Neural cell (in vitro differentiated cells): Measurements from ENCODE around the gene WDR33. TPM values are rescaled to one million over a fixed set of nuclear protein-coding genes. Genes with fewer than 3 reads are reported as not detected.

Source experiments
- H2AFZ ChIP-seq: fragments of 200-600, 300-800 bp; sonication (generic), shearing (Covaris generic); 2 replicates; pipeline ENCODE4 v1.6.0; 2014; ENCODE audit warnings: low read depth, mild to moderate bottlenecking, antibody characterized with exemption, low read length, moderate library complexity
- H3F3A ChIP-seq: fragments of 200-600 bp; shearing (Covaris generic); 2 replicates; pipeline ENCODE4 v1.6.1; 2016; ENCODE audit warnings: mild to moderate bottlenecking, moderate library complexity, mixed read lengths, antibody characterized with exemption, low read length; ENCODE audit not compliant: insufficient read depth, poor library complexity, severe bottlenecking
- H3K27ac ChIP-seq: fragments of 200-600, 300-800 bp; sonication (generic), shearing (Covaris generic); 2 replicates; pipeline ENCODE4 v1.5.1; 2014; ENCODE audit warnings: mild to moderate bottlenecking, low read length, moderate library complexity
- H3K27me3 ChIP-seq: fragments of 300-800, 200-600 bp; sonication (generic), shearing (Covaris generic); 2 replicates; pipeline ENCODE4 v1.6.0; 2014; ENCODE audit warnings: mild to moderate bottlenecking, low read depth, low read length, moderate library complexity; ENCODE audit not compliant: insufficient read depth
- H3K36me3 ChIP-seq: fragments of 300-800, 200-600 bp; sonication (generic), shearing (Covaris generic); 2 replicates; pipeline ENCODE4 v1.5.1; 2014; ENCODE audit warnings: mild to moderate bottlenecking, antibody characterized with exemption, low read length, moderate library complexity; ENCODE audit not compliant: insufficient read depth
- H3K4me2 ChIP-seq: fragments of 300-800, 200-600 bp; sonication (generic), shearing (Covaris generic); 2 replicates; pipeline ENCODE4 v1.6.0; 2014; ENCODE audit warnings: mild to moderate bottlenecking, low read length
- H3K4me3 ChIP-seq: fragments of 300-800, 200-600 bp; sonication (generic), shearing (Covaris generic); 2 replicates; pipeline ENCODE4 v1.5.1; 2014; ENCODE audit warnings: mild to moderate bottlenecking, low read length, moderate library complexity
- H3K79me2 ChIP-seq: fragments of 200-600 bp; shearing (Covaris generic); replicated peaks from 2 replicates; pipeline ENCODE4 v1.6.0; 2014; ENCODE audit warnings: mild to moderate bottlenecking, low read length, moderate library complexity; ENCODE audit not compliant: insufficient read depth
- H3K9ac ChIP-seq: fragments of 300-800, 200-600 bp; sonication (generic), shearing (Covaris generic); 2 replicates; pipeline ENCODE4 v1.6.1; 2016; ENCODE audit warnings: mild to moderate bottlenecking, low read length, mixed read lengths
- H3K9me2 ChIP-seq: fragments of 200-600 bp; shearing (Covaris generic); 2 replicates; pipeline ENCODE4 v1.6.1; 2016; ENCODE audit warnings: mild to moderate bottlenecking, low read length, mixed read lengths; ENCODE audit not compliant: insufficient read depth
- H3K9me3 ChIP-seq: fragments of 200-600, 300-800 bp; sonication (generic), shearing (Covaris generic); 2 replicates; pipeline ENCODE4 v1.6.1; 2016; ENCODE audit warnings: mild to moderate bottlenecking, mixed run types, low read length, moderate library complexity, mixed read lengths
- H4K20me1 ChIP-seq: fragments of 200-600 bp; shearing (Covaris generic); 2 replicates; pipeline ENCODE4 v1.6.1; 2016; ENCODE audit warnings: mild to moderate bottlenecking, mixed run types; ENCODE audit not compliant: insufficient read depth
- EP300 ChIP-seq: fragments of 450-650 bp; conservative IDR thresholded peaks from 2 replicates; pipeline ENCODE4 v1.6.1; 2014; ENCODE audit warnings: antibody characterized with exemption, mild to moderate bottlenecking, moderate library complexity; ENCODE audit not compliant: poor library complexity, severe bottlenecking
- EZH2 ChIP-seq: fragments of 200-600, 300-800 bp; shearing (Covaris generic), sonication (generic); IDR thresholded peaks from 2 replicates; pipeline ENCODE4 v1.6.1; 2014; ENCODE audit warnings: antibody characterized with exemption, low read length, borderline replicate concordance, mild to moderate bottlenecking; ENCODE audit not compliant: insufficient read depth, poor library complexity, severe bottlenecking
- RAD21 ChIP-seq: fragments of 450-650 bp; conservative IDR thresholded peaks from 2 replicates; pipeline ENCODE4 v1.6.1; 2014; ENCODE audit warnings: antibody characterized with exemption, mild to moderate bottlenecking, moderate library complexity
- SMC3 ChIP-seq: fragments of 450-650 bp; conservative IDR thresholded peaks from 2 replicates; pipeline ENCODE4 v1.6.1; 2014; ENCODE audit warnings: antibody characterized with exemption, mild to moderate bottlenecking, moderate library complexity; ENCODE audit not compliant: poor library complexity
- TAF1 ChIP-seq: IDR thresholded peaks from 2 replicates; pipeline ENCODE4 v1.6.1; 2012; ENCODE audit warnings: low read depth
- polyA plus RNA-seq: library from polyadenylated mRNA; depleted of rRNA; stranded (reverse); fragments of >200 nt; gene quantifications from 2 replicates; pipeline ENCODE4 v1.2.3, GENCODE V29; 2014
- TF ChIP-seq, protein P1 (sequence below): fragments of 450-650 bp; IDR thresholded peaks from 2 replicates; pipeline ENCODE4 v1.5.1; 2014; ENCODE audit warnings: antibody characterized with exemption, mild to moderate bottlenecking, moderate library complexity; ENCODE audit not compliant: poor library complexity, severe bottlenecking

WDR33 gene
- polyA plus RNA-seq, 1 donor from 2014 or later = 58.7 TPM

DNA sequence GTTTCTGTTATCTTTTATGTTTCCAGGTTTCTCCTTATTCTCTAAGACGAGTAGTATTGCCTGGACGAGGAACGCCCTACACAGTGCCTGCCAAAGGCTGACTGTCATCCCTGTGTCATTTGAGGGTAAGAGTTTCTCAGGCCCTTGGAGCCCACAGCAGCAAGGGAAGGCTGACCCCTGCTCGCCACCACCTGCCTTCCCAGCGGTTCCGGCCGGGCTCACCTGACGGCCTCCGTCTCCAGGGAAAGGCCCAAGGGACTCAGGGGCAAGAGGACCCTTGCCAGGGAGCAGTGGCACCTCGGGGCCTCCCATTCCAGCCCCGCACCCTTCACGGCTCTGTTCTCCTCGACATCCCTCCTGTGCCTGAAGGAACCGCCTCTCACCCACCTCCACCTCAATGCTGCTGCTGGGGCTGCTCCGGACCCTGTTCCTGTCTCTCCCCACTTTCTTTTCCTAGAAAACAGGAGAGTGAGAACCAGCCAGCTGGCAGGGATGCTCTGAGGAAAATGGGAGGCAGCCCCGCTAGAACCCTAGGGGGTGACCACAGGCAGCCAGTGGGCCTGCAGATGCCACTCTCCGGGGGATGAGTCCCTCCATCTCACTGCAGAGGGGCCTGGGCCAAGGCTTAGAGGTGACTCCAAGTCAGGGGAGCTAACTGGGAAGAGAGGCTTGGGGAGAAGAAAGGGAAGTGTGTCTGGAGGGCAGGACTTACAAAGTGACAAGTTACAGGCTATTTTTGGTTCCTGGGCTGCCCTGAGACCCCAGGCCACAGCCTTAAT, 137.5 kb downstream of the WDR33 start:
- H3K9ac ChIP-seq = no peak overlapping the region
- no peaks in the 10 kb centered on the region for H3K9me3 ChIP-seq
- H3K79me2 ChIP-seq = no peaks in the 10 kb centered on the region
- H2AFZ ChIP-seq = no peak overlapping the region
- H3K4me3 ChIP-seq = no peak overlapping the region
- TF ChIP-seq, protein P1, sequence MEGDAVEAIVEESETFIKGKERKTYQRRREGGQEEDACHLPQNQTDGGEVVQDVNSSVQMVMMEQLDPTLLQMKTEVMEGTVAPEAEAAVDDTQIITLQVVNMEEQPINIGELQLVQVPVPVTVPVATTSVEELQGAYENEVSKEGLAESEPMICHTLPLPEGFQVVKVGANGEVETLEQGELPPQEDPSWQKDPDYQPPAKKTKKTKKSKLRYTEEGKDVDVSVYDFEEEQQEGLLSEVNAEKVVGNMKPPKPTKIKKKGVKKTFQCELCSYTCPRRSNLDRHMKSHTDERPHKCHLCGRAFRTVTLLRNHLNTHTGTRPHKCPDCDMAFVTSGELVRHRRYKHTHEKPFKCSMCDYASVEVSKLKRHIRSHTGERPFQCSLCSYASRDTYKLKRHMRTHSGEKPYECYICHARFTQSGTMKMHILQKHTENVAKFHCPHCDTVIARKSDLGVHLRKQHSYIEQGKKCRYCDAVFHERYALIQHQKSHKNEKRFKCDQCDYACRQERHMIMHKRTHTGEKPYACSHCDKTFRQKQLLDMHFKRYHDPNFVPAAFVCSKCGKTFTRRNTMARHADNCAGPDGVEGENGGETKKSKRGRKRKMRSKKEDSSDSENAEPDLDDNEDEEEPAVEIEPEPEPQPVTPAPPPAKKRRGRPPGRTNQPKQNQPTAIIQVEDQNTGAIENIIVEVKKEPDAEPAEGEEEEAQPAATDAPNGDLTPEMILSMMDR = no peak
- no peaks in the 10 kb centered on the region for H3F3A ChIP-seq
- no peak overlapping the region for H3K4me2 ChIP-seq
- no peaks in the 10 kb centered on the region for H3K9me2 ChIP-seq
- H3K36me3 ChIP-seq = no peaks in the 10 kb centered on the region
- peaks cover 31% of the 10 kb centered on the region for H3K27me3 ChIP-seq
- no peaks in the 10 kb centered on the region for H4K20me1 ChIP-seq
- H3K27ac ChIP-seq = no peak overlapping the region

DNA sequence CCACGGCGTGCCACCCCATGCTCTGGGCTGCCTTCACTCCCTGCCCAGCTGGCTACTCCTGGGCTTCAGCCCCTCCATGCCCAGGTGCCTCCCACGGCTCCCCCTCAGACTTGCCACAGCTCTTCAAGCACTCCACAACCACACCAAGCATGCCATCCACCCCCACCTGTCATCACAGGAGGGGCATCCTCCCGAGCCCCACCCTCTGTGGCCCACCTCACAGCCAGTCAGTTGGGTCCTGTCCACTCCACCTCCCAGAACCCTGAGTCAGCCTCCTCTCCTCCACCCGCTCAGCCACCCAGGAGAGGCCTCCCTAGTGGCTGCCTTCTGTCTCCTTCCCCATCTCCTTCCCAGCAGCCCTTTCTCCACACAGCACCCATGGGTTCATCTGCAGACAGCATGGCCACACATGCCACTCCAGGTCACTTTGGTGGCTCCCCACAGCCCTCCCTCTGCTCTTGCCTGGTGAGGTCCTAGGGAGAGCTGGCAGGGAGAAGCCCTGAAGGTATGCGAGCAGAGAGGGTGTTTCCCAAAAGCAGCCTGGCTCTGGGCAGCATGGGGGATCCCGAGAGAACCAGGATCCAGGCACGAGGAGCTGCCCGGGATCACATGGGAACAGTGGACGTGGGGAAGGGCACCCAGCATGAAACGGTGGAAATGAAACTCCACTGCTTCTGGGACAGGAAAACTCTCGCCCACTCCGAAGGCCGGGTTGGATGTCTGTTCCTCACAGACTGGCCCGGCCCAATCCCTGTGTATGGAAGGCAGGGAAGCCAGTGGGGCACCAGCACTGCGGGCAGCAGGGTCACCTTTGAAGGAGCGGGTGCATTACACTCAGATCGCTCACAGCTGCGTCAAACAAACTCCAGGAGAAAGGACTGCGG, 138.4 kb downstream of the WDR33 start:
- Histone ChIP-seq H3K4me2 (no peak overlapping the region), H3K4me3 (no peak overlapping the region), H3K27me3 (peaks cover 31% of the 10 kb centered on the region)

DNA sequence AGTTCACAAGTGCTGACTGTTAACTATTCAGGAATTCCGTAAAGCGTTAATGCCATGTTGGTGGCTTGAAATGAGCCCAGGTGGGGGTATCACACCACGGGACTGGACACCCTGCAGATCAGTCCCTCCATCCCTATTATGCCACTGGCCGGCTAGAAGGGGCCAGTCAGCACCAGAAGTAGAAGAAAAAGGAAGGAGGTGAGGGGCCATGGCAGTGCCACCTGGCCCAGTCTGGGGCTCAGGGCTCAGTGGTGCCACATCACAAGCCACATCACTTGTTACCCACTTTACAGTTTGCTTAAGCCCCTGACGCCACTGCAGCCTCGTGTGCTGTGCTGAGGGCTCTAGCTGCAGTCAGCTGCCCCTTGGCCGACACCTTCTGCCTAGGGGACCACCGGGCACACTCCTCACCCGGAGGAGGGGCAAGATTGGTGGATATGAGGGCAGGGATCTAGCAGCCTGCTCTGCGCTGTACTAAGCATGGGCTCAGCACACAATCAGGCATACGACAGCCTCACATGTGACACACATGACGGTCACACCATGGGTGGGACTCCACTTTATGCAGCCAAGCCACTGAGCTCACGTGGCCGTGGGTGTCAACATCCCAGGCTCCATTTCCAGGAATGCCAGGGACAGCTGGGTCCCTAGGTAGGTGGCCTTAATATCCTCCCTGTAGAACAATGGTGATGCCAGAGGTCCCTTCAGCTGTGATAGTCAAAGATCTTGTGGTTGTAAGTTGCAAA, 139.2 kb downstream of the WDR33 start:
- Histone ChIP-seq H4K20me1 (no peaks in the 10 kb centered on the region), H3K79me2 (no peaks in the 10 kb centered on the region), H3K9ac (no peak overlapping the region), H3K36me3 (no peaks in the 10 kb centered on the region), H2AFZ (no peak overlapping the region), H3K27ac (no peak overlapping the region), H3K27me3 (peaks cover 28% of the 10 kb centered on the region), H3F3A (no peaks in the 10 kb centered on the region), H3K9me3 (no peaks in the 10 kb centered on the region), H3K4me2 (no peak overlapping the region), H3K4me3 (no peak overlapping the region), H3K9me2 (no peaks in the 10 kb centered on the region)
- TF ChIP-seq EP300 = no peak
- TF ChIP-seq SMC3 = no peak
- no peak for TF ChIP-seq EZH2
- TF ChIP-seq TAF1 = no peak
- no peak for TF ChIP-seq RAD21

More for the DNA sequence above, 138.4 kb downstream of the WDR33 start:
- H3K9ac ChIP-seq = no peak overlapping the region
- no peak overlapping the region for H2AFZ ChIP-seq
- TF ChIP-seq EZH2 = no peak
- no peak for TF ChIP-seq TAF1
- TF ChIP-seq SMC3 = no peak
- TF ChIP-seq EP300 = no peak
- no peaks in the 10 kb centered on the region for H3K9me3 ChIP-seq
- H4K20me1 ChIP-seq = no peaks in the 10 kb centered on the region
- H3K9me2 ChIP-seq = no peaks in the 10 kb centered on the region
- no peak overlapping the region for H3K27ac ChIP-seq
- no peaks in the 10 kb centered on the region for H3K79me2 ChIP-seq
- H3F3A ChIP-seq = no peaks in the 10 kb centered on the region
- no peaks in the 10 kb centered on the region for H3K36me3 ChIP-seq
